DMS79 (cell line): Measurements from ENCODE around the gene NTSR1.
"Not testable (repeated sequence)": the region's sequence is repeated elsewhere in the genome, so short reads cannot be mapped to it uniquely, and the experiment has no call there.

ENCODE experiments used
- DNase-seq: peaks from one replicate; lab custom pipeline; 2025; lab: John Stamatoyannopoulos, UW

The NTSR1 gene

GRCh38 chr20:62674370-62674769 lies 34.3 kb upstream of the NTSR1 start:
- DNase-seq = no peak

GRCh38 chr20:62675156-62675876 lies 33.3 kb upstream of the NTSR1 start:
- DNase-seq = no peak

DNA sequence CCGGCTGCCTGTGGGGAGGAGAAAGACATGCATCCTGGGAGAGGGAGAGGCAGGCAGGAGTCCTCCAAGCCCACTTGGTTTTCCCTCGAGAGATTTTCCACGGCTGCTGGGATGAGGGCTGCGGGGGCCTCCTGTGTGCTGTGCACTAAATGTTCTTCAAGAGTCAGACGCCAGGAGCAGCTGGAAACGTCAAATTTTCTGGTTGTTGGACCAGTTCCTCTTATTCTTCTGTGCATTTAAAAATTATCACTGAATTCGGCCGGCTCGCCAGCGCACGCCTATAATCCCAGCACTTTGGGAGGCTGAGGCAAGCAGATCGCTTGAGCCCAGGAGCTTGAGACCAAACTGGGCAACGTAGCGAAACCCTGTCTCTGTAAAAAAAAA lies 32.8 kb upstream of the NTSR1 start:
- no peak for DNase-seq

DNA sequence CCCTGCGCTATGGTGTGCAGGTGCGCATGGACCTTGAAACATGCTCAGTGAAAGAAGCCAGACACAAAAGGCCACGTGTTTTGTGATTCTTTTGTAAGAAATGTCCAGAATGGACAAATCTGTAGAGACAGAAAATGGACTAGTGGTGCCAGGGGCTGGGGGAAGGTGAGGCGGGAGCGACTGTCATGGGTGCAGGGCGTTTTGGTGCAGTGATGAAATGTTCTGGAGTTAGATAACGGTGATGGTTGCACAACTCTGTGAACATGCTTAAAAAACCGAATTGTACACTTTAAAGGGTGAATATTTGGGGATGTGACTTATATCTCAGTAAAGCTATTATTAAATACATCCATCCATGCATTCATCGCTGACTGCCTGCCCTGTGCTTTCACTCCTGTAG lies 31.7 kb upstream of the NTSR1 start:
- DNase-seq = no peak

DNA sequence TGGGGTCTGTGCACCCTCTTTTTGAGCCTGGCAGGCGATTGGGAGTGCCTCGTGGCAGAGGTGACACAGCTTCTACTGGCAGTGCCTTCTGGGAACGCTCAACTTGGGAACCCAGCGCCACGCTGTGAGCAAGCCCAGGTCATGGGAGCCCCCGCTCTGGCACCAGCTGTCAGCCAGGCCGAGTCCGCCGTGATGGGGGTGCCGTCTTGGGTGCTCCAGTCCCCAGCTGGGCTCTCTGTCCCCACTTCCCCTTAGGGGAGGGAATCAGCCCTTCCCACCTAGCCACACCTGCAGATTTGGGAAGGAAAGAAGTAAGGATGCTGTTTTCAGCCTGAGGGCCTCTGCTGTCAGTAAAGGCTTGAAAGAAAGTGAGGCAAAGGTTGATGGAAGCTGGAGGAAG lies 31.0 kb upstream of the NTSR1 start:
- no peak for DNase-seq

DNA sequence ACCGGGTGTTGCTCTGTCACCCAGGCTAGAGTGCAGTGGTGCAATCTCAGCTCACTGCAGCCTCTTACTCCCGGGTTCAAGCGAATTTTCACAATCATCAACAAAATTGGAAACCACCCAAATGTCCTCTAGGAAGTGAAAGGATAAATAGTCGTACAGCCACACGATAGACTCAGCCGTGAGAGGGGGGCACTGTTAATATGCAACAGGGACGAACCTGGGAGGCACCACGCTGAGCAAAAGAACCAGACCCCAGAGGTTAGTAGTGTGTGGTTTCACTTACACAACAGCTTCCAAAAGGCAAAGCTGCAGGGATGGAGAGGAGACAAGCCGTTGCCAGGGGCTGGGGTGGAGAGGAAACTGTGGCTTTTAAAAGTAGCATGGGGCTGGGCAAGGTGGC lies 30.1 kb upstream of the NTSR1 start:
- DNase-seq = no peak

DNA sequence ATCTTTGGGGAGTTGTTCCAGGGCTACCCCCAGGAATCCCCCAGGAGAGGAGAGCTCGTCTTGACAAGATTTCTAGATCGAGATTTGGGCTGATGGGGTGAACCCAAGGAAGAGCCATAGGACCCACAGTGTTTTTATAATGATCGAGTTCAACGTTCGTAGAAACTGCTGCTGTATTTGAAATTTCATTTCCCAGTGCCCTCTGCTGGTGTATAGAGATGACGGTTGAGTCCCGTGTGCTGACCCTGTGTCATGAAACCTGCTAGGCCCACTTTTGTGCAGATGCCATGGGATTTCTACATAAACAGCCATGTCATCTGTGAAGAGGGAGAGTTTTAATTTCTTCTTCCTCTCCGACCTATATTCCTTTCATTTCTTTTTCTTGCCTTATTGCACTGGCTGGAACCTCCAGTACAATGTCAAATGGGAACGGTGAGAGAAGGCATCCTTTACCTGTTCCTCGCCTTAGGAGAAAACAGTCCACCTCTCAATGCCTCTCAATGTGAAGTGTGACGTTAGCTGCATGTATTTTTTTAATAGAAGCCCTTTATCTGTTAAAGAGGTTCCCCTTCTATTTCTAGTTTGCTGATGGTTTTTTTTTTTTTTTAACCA lies 28.6 kb upstream of the NTSR1 start:
- DNase-seq = no peak

DNA sequence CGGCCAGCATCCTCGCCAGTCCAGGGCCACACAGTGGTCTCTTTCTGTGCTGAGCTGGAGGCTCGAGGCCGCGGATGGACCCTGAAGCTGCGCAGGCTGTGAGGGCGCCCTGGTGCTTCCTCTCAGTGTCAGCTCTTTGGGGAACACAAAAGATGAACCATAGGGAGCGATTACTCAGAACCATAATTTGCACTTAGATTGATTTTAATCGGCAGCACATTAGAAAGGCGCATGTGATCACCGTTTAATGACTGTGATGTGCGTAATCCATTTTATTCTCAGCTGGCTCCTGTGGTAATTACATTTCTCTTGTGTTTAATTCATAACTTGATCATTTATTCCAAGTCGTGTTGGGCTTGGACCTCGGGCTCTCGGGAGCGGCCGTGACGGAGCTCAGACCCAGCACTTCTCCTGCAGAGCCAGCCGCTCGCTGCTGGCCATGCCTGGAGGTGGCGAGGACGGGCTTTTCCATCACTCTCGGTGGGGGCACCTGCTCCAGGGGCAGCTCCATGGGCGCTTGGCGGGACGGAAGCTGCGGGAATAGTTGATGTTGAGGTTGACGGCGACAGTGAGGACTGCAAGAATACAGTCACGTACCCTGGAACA lies 25.6 kb upstream of the NTSR1 start:
- DNase-seq = no peak

GRCh38 chr20:62683660-62684322 lies 24.8 kb upstream of the NTSR1 start:
- DNase-seq = not testable (repeated sequence)

- no peak for DNase-seq
These were observed 23.7 kb upstream of the NTSR1 start for GRCh38 chr20:62684981-62685380.

DNA sequence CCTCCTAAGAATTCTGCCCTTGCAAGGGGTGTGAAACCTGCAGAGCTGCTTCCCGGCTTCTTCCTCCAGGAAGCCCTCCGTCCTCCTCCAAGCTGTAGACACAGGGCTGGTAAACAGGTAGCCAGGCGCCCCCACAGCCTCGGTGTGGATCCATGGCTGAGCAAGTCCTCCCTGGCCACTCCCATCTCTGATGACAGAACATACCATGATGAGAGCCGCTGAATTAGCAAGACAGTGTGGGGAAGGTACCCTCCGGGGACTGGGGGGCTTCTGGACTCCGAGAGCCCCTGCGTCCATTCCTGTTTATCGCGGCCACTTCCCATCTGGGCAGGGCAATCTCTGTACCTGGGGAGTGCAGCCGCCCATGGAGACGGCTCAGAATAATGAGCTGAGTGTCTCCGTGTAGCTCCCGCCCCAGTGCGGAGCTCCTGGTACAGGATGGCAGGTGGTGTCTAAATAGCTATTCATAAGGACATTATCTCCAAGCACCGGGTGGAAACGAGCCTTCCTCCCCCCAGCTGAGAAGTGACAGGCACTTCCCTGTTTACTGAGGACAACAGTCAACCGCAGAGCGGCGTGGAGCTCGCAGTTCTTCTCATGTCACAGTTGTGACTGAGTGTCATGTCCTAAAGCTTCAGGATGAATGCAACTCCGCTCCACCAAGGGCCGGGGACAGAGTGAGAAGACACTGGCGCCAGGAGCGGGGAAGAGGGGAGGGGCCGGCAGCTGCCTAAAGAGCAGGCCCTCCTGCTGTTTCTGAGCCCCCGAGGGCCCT lies 22.7 kb upstream of the NTSR1 start:
- DNase-seq = peak; percentile 79

DNA sequence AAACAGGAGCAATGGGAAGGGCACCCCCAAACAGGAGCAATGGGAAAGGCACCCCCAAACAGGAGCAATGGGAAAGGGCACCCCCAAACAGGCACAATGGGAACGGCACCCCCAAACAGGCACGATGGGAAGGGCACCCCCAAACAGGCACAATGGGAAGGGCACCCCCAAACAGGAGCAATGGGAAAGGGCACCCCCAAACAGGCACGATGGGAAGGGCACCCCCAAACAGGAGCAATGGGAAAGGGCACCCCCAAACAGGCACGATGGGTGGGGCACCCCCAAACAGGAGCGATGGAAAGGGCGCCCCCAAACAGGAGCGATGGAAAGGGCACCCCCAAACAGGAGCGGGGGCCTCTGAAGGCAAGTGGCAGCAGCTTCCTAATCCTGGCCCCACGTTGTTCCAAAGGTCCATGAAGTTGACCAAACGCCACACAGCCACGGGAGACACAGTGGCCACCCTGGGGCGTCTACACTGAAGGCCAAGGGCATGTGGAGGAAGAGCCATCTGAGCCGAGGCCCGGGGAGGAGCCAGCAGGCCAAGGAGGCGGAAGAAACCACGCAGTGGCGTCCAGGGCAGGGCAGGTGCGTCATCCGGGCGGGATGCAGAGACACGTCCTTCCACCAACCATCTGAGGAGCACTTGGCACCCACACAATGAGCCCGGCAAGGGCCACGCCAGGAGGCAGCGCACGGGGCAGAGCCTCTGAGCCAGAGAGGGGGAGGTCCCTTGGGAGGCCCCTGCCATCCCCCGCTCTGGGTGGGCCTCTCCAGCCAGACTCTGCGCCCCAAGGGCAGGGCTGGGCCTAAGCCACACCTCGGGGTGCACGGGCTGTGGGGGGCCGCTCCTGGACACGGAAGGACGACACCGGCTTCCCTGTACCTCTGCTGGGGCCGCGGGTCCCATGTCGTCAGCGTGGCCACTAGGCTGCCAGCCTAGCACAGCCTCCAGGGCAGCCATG lies 21.5 kb upstream of the NTSR1 start:
- no peak for DNase-seq

DNA sequence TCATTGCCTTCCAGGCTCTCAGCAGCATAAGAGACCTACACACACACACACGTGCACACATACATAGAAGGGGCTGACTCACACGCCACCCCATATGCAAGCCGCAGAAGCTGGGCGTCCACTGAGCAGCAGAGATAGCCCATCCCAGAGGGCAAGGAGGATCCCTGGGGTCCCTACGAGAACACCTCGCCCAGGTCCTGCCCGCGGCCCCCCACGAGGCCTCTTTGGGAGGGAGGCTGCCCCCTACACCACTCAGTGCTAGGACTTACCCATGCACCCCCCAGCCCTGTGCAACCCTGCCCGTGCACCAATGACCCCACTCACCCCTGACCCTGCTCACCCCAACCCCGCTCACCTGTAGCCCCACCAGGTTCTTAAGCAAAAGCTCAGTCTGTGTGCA lies 20.6 kb upstream of the NTSR1 start:
- no peak for DNase-seq

DNA sequence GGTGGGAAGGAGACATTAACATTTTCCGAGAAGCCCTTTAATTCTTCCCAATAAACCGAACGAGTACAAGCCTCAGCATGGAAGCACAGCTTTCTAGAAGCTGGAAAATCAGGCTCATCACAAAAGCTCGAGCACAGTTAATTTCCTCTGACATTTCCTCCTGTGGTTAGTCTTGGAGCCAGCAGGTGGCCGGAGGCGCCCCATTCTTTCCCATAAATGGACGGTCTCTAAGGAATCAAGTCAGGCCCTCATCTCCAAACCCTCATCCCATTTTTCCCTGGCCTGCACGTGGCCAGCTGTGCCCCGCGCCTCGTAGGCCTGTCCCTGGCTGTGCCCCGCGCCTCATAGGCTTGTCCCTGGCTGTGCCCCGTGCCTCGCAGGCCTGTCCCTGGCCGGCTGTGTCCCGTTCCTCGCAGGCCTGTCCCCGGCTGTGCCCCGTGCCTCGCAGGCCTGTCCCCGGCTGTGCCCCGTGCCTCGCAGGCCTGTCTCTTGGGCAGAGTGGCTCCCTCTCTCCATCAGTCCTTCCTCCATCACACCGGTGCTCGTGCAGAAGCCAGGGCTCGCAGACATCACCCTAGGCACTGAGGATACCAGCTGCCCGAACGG lies 19.7 kb upstream of the NTSR1 start:
- DNase-seq = no peak

DNA sequence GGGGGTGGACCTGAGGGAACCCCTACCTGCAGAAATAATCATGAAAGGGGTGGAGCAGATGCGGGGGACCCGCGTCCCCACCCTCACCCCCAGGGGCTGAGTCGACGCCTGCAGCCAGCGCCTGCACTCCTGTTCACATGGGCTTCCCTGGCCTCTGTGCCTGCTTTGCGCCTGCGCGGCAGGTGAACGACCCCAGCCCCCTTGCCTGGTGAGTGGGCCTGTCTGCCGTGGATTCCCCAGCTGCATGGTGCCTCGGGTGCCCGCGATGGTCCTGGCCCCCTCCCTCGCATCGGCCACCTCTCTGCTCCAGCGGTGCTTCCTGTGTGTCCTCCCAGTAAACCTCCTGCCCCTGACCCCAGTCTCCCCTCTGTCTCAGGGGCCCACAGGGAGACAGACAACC lies 18.8 kb upstream of the NTSR1 start:
- no peak for DNase-seq

GRCh38 chr20:62690261-62690820 lies 18.3 kb upstream of the NTSR1 start:
- DNase-seq = no peak

DNA sequence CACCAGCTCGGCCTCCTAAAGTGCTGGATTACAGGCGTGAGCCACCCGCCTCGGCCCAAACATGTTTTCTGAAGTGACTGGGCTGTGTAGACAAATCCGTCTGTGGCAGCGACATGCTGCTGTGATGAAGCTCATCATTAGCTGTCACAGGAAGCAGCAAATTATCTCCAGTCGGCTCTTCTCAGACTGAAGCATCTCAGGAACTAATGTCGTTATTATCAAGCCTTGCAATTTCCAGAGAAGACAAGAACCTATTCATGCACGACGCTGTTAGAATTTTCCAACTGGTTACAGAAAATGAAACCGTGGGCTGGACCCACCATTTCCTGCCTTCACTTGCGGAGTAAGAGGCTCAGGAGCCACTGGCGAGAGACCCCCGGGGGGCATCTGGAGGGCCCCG lies 17.1 kb upstream of the NTSR1 start:
- DNase-seq = no peak

DNA sequence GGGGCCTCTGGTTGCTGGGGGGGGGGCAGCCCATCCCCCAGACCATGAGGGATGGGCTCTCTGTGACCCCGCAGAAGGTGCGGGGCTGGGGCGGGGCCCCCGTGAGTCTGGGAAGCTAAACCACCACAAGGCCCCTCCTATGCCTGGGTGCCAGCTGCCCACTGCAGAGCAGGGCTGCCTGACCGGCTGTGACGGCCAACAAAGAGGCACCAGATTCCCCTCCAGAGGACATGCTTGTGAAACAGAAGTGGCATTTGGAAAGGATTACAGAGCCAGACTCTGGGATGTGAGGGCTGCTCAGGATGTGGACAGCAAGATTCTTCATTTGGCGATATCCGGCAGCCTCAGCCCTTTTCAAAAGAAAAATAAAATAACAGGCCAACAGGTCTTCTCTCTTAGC lies 16.5 kb upstream of the NTSR1 start:
- DNase-seq = peak; percentile 93

- no peak for DNase-seq
These were observed 15.7 kb upstream of the NTSR1 start for GRCh38 chr20:62692801-62693523.

GRCh38 chr20:62693524-62693922 lies 15.1 kb upstream of the NTSR1 start:
- no peak for DNase-seq
